ENCODE data around the gene TRIO.

TRIO gene

GRCh38 chr5:14396737-14397136 lies 253.6 kb downstream of the TRIO start:
- DNase-seq (ENCODE audit: extremely low spot score), result no peak
- ChIA-PET POLR2A (no interaction called here), CTCF (no interaction called here)
- no peak for TF ChIP-seq FOXM1 (IDR thresholded peaks at IDR 0.05; ENCODE audit: borderline replicate concordance)
- TF ChIP-seq FOXK2 (IDR thresholded peaks at IDR 0.05), result no peak
- TF ChIP-seq CTBP1 (IDR thresholded peaks at IDR 0.05; ENCODE audit: borderline replicate concordance), result no peak
- no peak for TF ChIP-seq SP1 (IDR thresholded peaks at IDR 0.05)
- no peak for TF ChIP-seq PKNOX1 (IDR thresholded peaks at IDR 0.05)
- TF ChIP-seq TARDBP (IDR thresholded peaks at IDR 0.05), result no peak
- no peak for TF ChIP-seq SUZ12 (IDR thresholded peaks at IDR 0.05)
- TF ChIP-seq LEF1 (IDR thresholded peaks at IDR 0.05; ENCODE audit: borderline replicate concordance), result no peak
- TF ChIP-seq BHLHE40 (IDR thresholded peaks at IDR 0.05; ENCODE audit: borderline replicate concordance), result no peak
- no peak for TF ChIP-seq ZNF384 (IDR thresholded peaks at IDR 0.05)
- TF ChIP-seq NFRKB (IDR thresholded peaks at IDR 0.05), result no peak
- no peak for TF ChIP-seq ELF4 (IDR thresholded peaks at IDR 0.05)
- TF ChIP-seq L3MBTL2 (conservative IDR thresholded peaks at IDR 0.05), result no peak
- no peak for TF ChIP-seq FOXA1 (IDR thresholded peaks at IDR 0.05)
- TF ChIP-seq ARNT (IDR thresholded peaks at IDR 0.05), result no peak
- no peak for TF ChIP-seq HDGF (IDR thresholded peaks at IDR 0.05; ENCODE audit: borderline replicate concordance)

GRCh38 chr5:14397717-14398116 lies 254.6 kb downstream of the TRIO start:
- ChIA-PET CTCF (interaction anchor here (1.1 kb wide), 1 partner anchor 12 kb away, joined by 3 read pairs; no protein-coding TSS in a partner anchor), POLR2A (no interaction called here)
- no peak for DNase-seq (ENCODE audit: extremely low spot score)
- no peak for TF ChIP-seq ARNT (IDR thresholded peaks at IDR 0.05)
- no peak for TF ChIP-seq SP1 (IDR thresholded peaks at IDR 0.05)
- TF ChIP-seq ZNF384 (IDR thresholded peaks at IDR 0.05), result no peak
- TF ChIP-seq L3MBTL2 (conservative IDR thresholded peaks at IDR 0.05), result no peak
- TF ChIP-seq NFRKB (IDR thresholded peaks at IDR 0.05), result no peak
- TF ChIP-seq CTBP1 (IDR thresholded peaks at IDR 0.05; ENCODE audit: borderline replicate concordance), result no peak
- no peak for TF ChIP-seq PKNOX1 (IDR thresholded peaks at IDR 0.05)
- no peak for TF ChIP-seq ELF4 (IDR thresholded peaks at IDR 0.05)
- TF ChIP-seq FOXK2 (IDR thresholded peaks at IDR 0.05), result no peak

- TF ChIP-seq CTBP1 (IDR thresholded peaks at IDR 0.05; ENCODE audit: borderline replicate concordance) (no peak), PKNOX1 (IDR thresholded peaks at IDR 0.05) (no peak)
- peak; percentile 35 for DNase-seq (ENCODE audit: extremely low spot score)
- ChIA-PET POLR2A (no interaction called here), CTCF (interaction anchor here (0.7 to 2.1 kb wide), 4 partner anchors 19 to 249 kb away, joined by 3 to 15 read pairs (median 4); no protein-coding TSS in a partner anchor)
Observed at GRCh38 chr5:14399054-14399692, 256.0 kb downstream of the TRIO start.

GRCh38 chr5:14400085-14400484 lies 256.9 kb downstream of the TRIO start:
- TF ChIP-seq FOXA1 (IDR thresholded peaks at IDR 0.05), result no peak
- TF ChIP-seq FOXM1 (IDR thresholded peaks at IDR 0.05; ENCODE audit: borderline replicate concordance), result no peak
- no peak for TF ChIP-seq TARDBP (IDR thresholded peaks at IDR 0.05)
- no peak for TF ChIP-seq PKNOX1 (IDR thresholded peaks at IDR 0.05)
- TF ChIP-seq L3MBTL2 (conservative IDR thresholded peaks at IDR 0.05), result no peak
- no peak for TF ChIP-seq BHLHE40 (IDR thresholded peaks at IDR 0.05; ENCODE audit: borderline replicate concordance)
- no peak for TF ChIP-seq FOXK2 (IDR thresholded peaks at IDR 0.05)
- no peak for TF ChIP-seq ARNT (IDR thresholded peaks at IDR 0.05)
- TF ChIP-seq SP1 (IDR thresholded peaks at IDR 0.05), result no peak
- DNase-seq (ENCODE audit: extremely low spot score), result no peak
- ChIA-PET POLR2A (no interaction called here), CTCF (interaction anchor here (1.2 to 2.1 kb wide), 2 partner anchors 48 to 248 kb away, joined by 4 to 15 read pairs; no protein-coding TSS in a partner anchor)

GRCh38 chr5:14400611-14401010 lies 257.5 kb downstream of the TRIO start:
- TF ChIP-seq ZNF384 (IDR thresholded peaks at IDR 0.05), result no peak
- no peak for TF ChIP-seq NFRKB (IDR thresholded peaks at IDR 0.05)
- no peak for TF ChIP-seq ELF4 (IDR thresholded peaks at IDR 0.05)
- TF ChIP-seq BHLHE40 (IDR thresholded peaks at IDR 0.05; ENCODE audit: borderline replicate concordance), result no peak
- TF ChIP-seq TARDBP (IDR thresholded peaks at IDR 0.05), result no peak
- TF ChIP-seq FOXK2 (IDR thresholded peaks at IDR 0.05), result no peak
- no peak for TF ChIP-seq CTBP1 (IDR thresholded peaks at IDR 0.05; ENCODE audit: borderline replicate concordance)
- TF ChIP-seq SP1 (IDR thresholded peaks at IDR 0.05), result no peak
- no peak for TF ChIP-seq HDGF (IDR thresholded peaks at IDR 0.05; ENCODE audit: borderline replicate concordance)
- no peak for TF ChIP-seq FOXA1 (IDR thresholded peaks at IDR 0.05)
- no peak for TF ChIP-seq FOXM1 (IDR thresholded peaks at IDR 0.05; ENCODE audit: borderline replicate concordance)
- TF ChIP-seq L3MBTL2 (conservative IDR thresholded peaks at IDR 0.05), result no peak
- TF ChIP-seq ARNT (IDR thresholded peaks at IDR 0.05), result no peak
- TF ChIP-seq LEF1 (IDR thresholded peaks at IDR 0.05; ENCODE audit: borderline replicate concordance), result no peak
- TF ChIP-seq SUZ12 (IDR thresholded peaks at IDR 0.05), result no peak
- no peak for TF ChIP-seq PKNOX1 (IDR thresholded peaks at IDR 0.05)
- CTCF ChIA-PET, result interaction anchor here (2.1 kb wide), 1 partner anchor 248 kb away, joined by 15 read pairs; no protein-coding TSS in a partner anchor
- POLR2A ChIA-PET, result no interaction called here

More at GRCh38 chr5:14400611-14401010, 257.5 kb downstream of the TRIO start:
- DNase-seq (ENCODE audit: extremely low spot score), result no peak
